Stimulated activated naive CD8-positive, alpha-beta T cell treated with anti-CD3 and anti-CD28 coated beads, Interleukin-15, Interleukin-2, amounts not matched to agents 100 ng/mL and 50 ng/mL, for 24 hours (primary cell): ENCODE measurements around the gene CTSZ.
"Not testable (repeated sequence)": the region's sequence is repeated elsewhere in the genome, so short reads cannot be mapped to it uniquely, and the experiment has no call there.

Experiments used
- H3K27ac Mint-ChIP-seq: one replicate; pipeline ENCODE4 v1.8.0; 2021; ENCODE audit warnings: mild to moderate bottlenecking, mixed read lengths
- H3K27me3 Mint-ChIP-seq: one replicate; pipeline ENCODE4 v1.8.0; 2021; ENCODE audit warnings: mixed read lengths
- H3K36me3 Mint-ChIP-seq: one replicate; pipeline ENCODE4 v1.8.0; 2021; ENCODE audit warnings: low read depth, mixed read lengths
- H3K4me1 Mint-ChIP-seq: one replicate; pipeline ENCODE4 v1.8.0; 2021; ENCODE audit warnings: low read depth, mixed read lengths
- H3K4me3 Mint-ChIP-seq: one replicate; pipeline ENCODE4 v1.8.0; 2021; ENCODE audit warnings: mild to moderate bottlenecking, mixed read lengths
- H3K9me3 Mint-ChIP-seq: one replicate; pipeline ENCODE4 v1.8.0; 2021; ENCODE audit warnings: mixed read lengths

Gene CTSZ

GRCh38 chr20:59011874-59012157, 4.8 kb upstream of the CTSZ start:
- not testable (repeated sequence) for H3K9me3 Mint-ChIP-seq, H3K27ac Mint-ChIP-seq, H3K4me3 Mint-ChIP-seq, H3K36me3 Mint-ChIP-seq, H3K27me3 Mint-ChIP-seq
- H3K4me1 Mint-ChIP-seq, result peaks cover 38% of the 10 kb centered on the region

- Mint-ChIP-seq H3K4me3 (no peak overlapping the region), H3K27me3 (no peaks in the 10 kb centered on the region), H3K9me3 (no peaks in the 10 kb centered on the region), H3K27ac (no peak overlapping the region), H3K4me1 (peaks cover 32% of the 10 kb centered on the region), H3K36me3 (no peaks in the 10 kb centered on the region)
Observed at GRCh38 chr20:59010995-59011873, 4.2 kb upstream of the CTSZ start.

- H3K36me3 Mint-ChIP-seq, result no peaks in the 10 kb centered on the region
- peaks cover 34% of the 10 kb centered on the region for H3K4me1 Mint-ChIP-seq
- no peak overlapping the region for H3K4me3 Mint-ChIP-seq
- no peak overlapping the region for H3K27ac Mint-ChIP-seq
- H3K9me3 Mint-ChIP-seq, result no peaks in the 10 kb centered on the region
- no peaks in the 10 kb centered on the region for H3K27me3 Mint-ChIP-seq
Observed at GRCh38 chr20:59010321-59010994, 3.4 kb upstream of the CTSZ start.

GRCh38 chr20:59008715-59009336, 1.8 kb upstream of the CTSZ start:
- Mint-ChIP-seq H3K4me3 (no peak overlapping the region), H3K27ac (no peak overlapping the region), H3K4me1 (peaks cover 38% of the 10 kb centered on the region)

GRCh38 chr20:59007665-59008511, 834 bp upstream of the CTSZ start:
- peaks cover 5% of the 10 kb centered on the region for H3K36me3 Mint-ChIP-seq
- H3K9me3 Mint-ChIP-seq, result no peaks in the 10 kb centered on the region
- H3K27ac Mint-ChIP-seq, result peak overlapping the region; percentile 75
- H3K4me1 Mint-ChIP-seq, result peaks cover 40% of the 10 kb centered on the region
- peak overlapping the region; percentile 76 for H3K4me3 Mint-ChIP-seq
- no peaks in the 10 kb centered on the region for H3K27me3 Mint-ChIP-seq

More at GRCh38 chr20:59008715-59009336, 1.8 kb upstream of the CTSZ start:
- no peaks in the 10 kb centered on the region for H3K9me3 Mint-ChIP-seq
- peaks cover 3% of the 10 kb centered on the region for H3K36me3 Mint-ChIP-seq
- H3K27me3 Mint-ChIP-seq, result no peaks in the 10 kb centered on the region

- Mint-ChIP-seq H3K27me3 (no peaks in the 10 kb centered on the region), H3K4me3 (peak overlapping the region; percentile 75), H3K4me1 (peaks cover 34% of the 10 kb centered on the region), H3K9me3 (no peaks in the 10 kb centered on the region), H3K36me3 (peaks cover 5% of the 10 kb centered on the region), H3K27ac (peak overlapping the region; percentile 74)
Observed at GRCh38 chr20:59006167-59006863, 739 bp downstream of the CTSZ start.

- Mint-ChIP-seq H3K27me3 (no peaks in the 10 kb centered on the region), H3K4me3 (peak overlapping the region; percentile 75), H3K4me1 (peaks cover 33% of the 10 kb centered on the region), H3K9me3 (no peaks in the 10 kb centered on the region), H3K27ac (peak overlapping the region; percentile 83), H3K36me3 (peaks cover 5% of the 10 kb centered on the region)
Observed at GRCh38 chr20:59005523-59006166, 1.4 kb downstream of the CTSZ start.

GRCh38 chr20:59004763-59005522, 2.1 kb downstream of the CTSZ start:
- H3K36me3 Mint-ChIP-seq, result peaks cover 5% of the 10 kb centered on the region
- peak overlapping the region; percentile 75 for H3K4me3 Mint-ChIP-seq
- H3K27ac Mint-ChIP-seq, result peak overlapping the region; percentile 83
- peaks cover 33% of the 10 kb centered on the region for H3K4me1 Mint-ChIP-seq
- no peaks in the 10 kb centered on the region for H3K27me3 Mint-ChIP-seq
- H3K9me3 Mint-ChIP-seq, result no peaks in the 10 kb centered on the region

- peaks cover 5% of the 10 kb centered on the region for H3K36me3 Mint-ChIP-seq
- H3K27me3 Mint-ChIP-seq, result no peaks in the 10 kb centered on the region
- H3K9me3 Mint-ChIP-seq, result no peaks in the 10 kb centered on the region
- H3K4me1 Mint-ChIP-seq, result peaks cover 33% of the 10 kb centered on the region
- peak overlapping the region; percentile 83 for H3K27ac Mint-ChIP-seq
- H3K4me3 Mint-ChIP-seq, result peak overlapping the region; percentile 75
Observed at GRCh38 chr20:59004493-59004762, 2.6 kb downstream of the CTSZ start.

GRCh38 chr20:59003836-59004492, 3.1 kb downstream of the CTSZ start:
- H3K27ac Mint-ChIP-seq, result peak overlapping the region; percentile 83
- peak overlapping the region; percentile 75 for H3K4me3 Mint-ChIP-seq
- peaks cover 5% of the 10 kb centered on the region for H3K36me3 Mint-ChIP-seq
- no peaks in the 10 kb centered on the region for H3K27me3 Mint-ChIP-seq
- H3K9me3 Mint-ChIP-seq, result no peaks in the 10 kb centered on the region
- H3K4me1 Mint-ChIP-seq, result peaks cover 33% of the 10 kb centered on the region

- H3K27me3 Mint-ChIP-seq, result no peaks in the 10 kb centered on the region
- H3K4me3 Mint-ChIP-seq, result no peak overlapping the region
- H3K27ac Mint-ChIP-seq, result peak overlapping the region; percentile 45
- peaks cover 33% of the 10 kb centered on the region for H3K4me1 Mint-ChIP-seq
- no peaks in the 10 kb centered on the region for H3K9me3 Mint-ChIP-seq
- H3K36me3 Mint-ChIP-seq, result peaks cover 9% of the 10 kb centered on the region
Observed at GRCh38 chr20:59002874-59003399, 4.1 kb downstream of the CTSZ start.

GRCh38 chr20:59002388-59002787, 4.7 kb downstream of the CTSZ start:
- H3K36me3 Mint-ChIP-seq, result peaks cover 15% of the 10 kb centered on the region
- no peak overlapping the region for H3K27ac Mint-ChIP-seq
- no peaks in the 10 kb centered on the region for H3K27me3 Mint-ChIP-seq
- H3K9me3 Mint-ChIP-seq, result no peaks in the 10 kb centered on the region
- peaks cover 33% of the 10 kb centered on the region for H3K4me1 Mint-ChIP-seq
- H3K4me3 Mint-ChIP-seq, result no peak overlapping the region
